HEK293 (cell line): ENCODE results near the gene MXD4.

Experiments used
- CTCF ChIA-PET: fragments of 350-600 bp; formaldehyde crosslinking; extraction: SDS; loops from one replicate; lab custom pipeline; 2021; ENCODE audit warnings: antibody characterized with exemption; lab: Yijun Ruan, JAX
- POLR2A ChIA-PET: fragments of 300-600 bp; formaldehyde crosslinking; extraction: SDS; loops from one replicate; lab custom pipeline; 2020; ENCODE audit warnings: antibody characterized with exemption, inconsistent platforms; lab: Yijun Ruan, JAX
- H3K27ac ChIP-seq: fragments of 200-500 bp; sonication (Bioruptor generic); 2 replicates; pipeline ENCODE4 v1.5.1; 2014; ENCODE audit warnings: low read depth, low read length, control low read depth, inconsistent platforms; ENCODE audit errors: extremely low read depth
- H3K36me3 ChIP-seq, 2 experiments: fragments of 200-500 bp in 1 of 2; sonication (Bioruptor generic) in 1 of 2; 1 replicate in 1 of 2; 2 replicates in 1 of 2; pipeline ENCODE4 v1.5.1; 2014 to 2017; ENCODE audit warnings: inconsistent platforms in 2 of 2, low read length in 2 of 2; ENCODE audit not compliant: control insufficient read depth in 2 of 2, insufficient read depth in 1 of 2
- H3K4me1 ChIP-seq: fragments of 200-500 bp; sonication (Bioruptor generic); 2 replicates; pipeline ENCODE4 v1.5.1; 2014; ENCODE audit warnings: mild to moderate bottlenecking, low read length, inconsistent platforms; ENCODE audit not compliant: control insufficient read depth, insufficient read depth
- H3K4me3 ChIP-seq: 2 replicates; pipeline ENCODE4 v1.5.1; 2011; ENCODE audit warnings: low read depth, mild to moderate bottlenecking, control low read depth, low read length, moderate library complexity
- H3K9me3 ChIP-seq: fragments of 200-500 bp; sonication (Bioruptor generic); 2 replicates; pipeline ENCODE4 v1.5.1; 2014; ENCODE audit warnings: low read depth, low read length, inconsistent platforms; ENCODE audit not compliant: control insufficient read depth, insufficient read depth
- BCL11A ChIP-seq: fragments of 450-650 bp; formaldehyde crosslinking; IDR thresholded peaks from 2 replicates; pipeline ENCODE4 v1.5.1; 2016; ENCODE audit warnings: low read depth, missing biosample characterization, missing genetic modification characterization
- BCL6B ChIP-seq: fragments of 450-650 bp; formaldehyde crosslinking; IDR thresholded peaks from 2 replicates; pipeline ENCODE4 v1.5.1; 2017; ENCODE audit warnings: missing biosample characterization, missing genetic modification characterization
- GLI4 ChIP-seq: fragments of 450-650 bp; formaldehyde crosslinking; IDR thresholded peaks from 2 replicates; pipeline ENCODE4 v1.5.1; 2016; ENCODE audit warnings: missing biosample characterization, missing genetic modification characterization
- TRIM28 ChIP-seq: IDR thresholded peaks from 2 replicates; pipeline ENCODE4 v1.6.1; 2011; ENCODE audit warnings: low read length, control low read depth, borderline replicate concordance
- ZNF146 ChIP-seq: fragments of 450-650 bp; formaldehyde crosslinking; IDR thresholded peaks from 2 replicates; pipeline ENCODE4 v1.5.1; 2016; ENCODE audit warnings: missing biosample characterization, missing genetic modification characterization
- ZNF37A ChIP-seq: fragments of 450-650 bp; IDR thresholded peaks from 2 replicates; pipeline ENCODE4 v1.5.1; 2018; ENCODE audit warnings: missing biosample characterization, missing genetic modification characterization
- ZNF398 ChIP-seq: fragments of 450-650 bp; formaldehyde crosslinking; IDR thresholded peaks from 2 replicates; pipeline ENCODE4 v1.5.1; 2017; ENCODE audit warnings: missing biosample characterization, missing genetic modification characterization
- ZNF501 ChIP-seq: fragments of 450-650 bp; formaldehyde crosslinking; IDR thresholded peaks from 2 replicates; pipeline ENCODE4 v1.5.1; 2016; ENCODE audit warnings: missing biosample characterization, missing genetic modification characterization
- ZNF513 ChIP-seq: fragments of 450-650 bp; IDR thresholded peaks from 2 replicates; pipeline ENCODE4 v1.5.1; 2018; ENCODE audit warnings: missing biosample characterization, missing genetic modification characterization
- ZNF548 ChIP-seq: fragments of 450-650 bp; formaldehyde crosslinking; IDR thresholded peaks from 2 replicates; pipeline ENCODE4 v1.5.1; 2016; ENCODE audit warnings: missing biosample characterization, missing genetic modification characterization
- ZNF664 ChIP-seq: fragments of 450-650 bp; formaldehyde crosslinking; IDR thresholded peaks from 2 replicates; pipeline ENCODE4 v1.5.1; 2016; ENCODE audit warnings: missing biosample characterization, missing genetic modification characterization
- ZNF843 ChIP-seq: fragments of 450-650 bp; formaldehyde crosslinking; IDR thresholded peaks from 2 replicates; pipeline ENCODE4 v1.5.1; 2016; ENCODE audit warnings: missing biosample characterization, missing genetic modification characterization
- ZSCAN18 ChIP-seq: fragments of 450-650 bp; formaldehyde crosslinking; IDR thresholded peaks from 2 replicates; pipeline ENCODE4 v1.5.1; 2016; ENCODE audit warnings: missing biosample characterization, missing genetic modification characterization

The MXD4 gene

DNA sequence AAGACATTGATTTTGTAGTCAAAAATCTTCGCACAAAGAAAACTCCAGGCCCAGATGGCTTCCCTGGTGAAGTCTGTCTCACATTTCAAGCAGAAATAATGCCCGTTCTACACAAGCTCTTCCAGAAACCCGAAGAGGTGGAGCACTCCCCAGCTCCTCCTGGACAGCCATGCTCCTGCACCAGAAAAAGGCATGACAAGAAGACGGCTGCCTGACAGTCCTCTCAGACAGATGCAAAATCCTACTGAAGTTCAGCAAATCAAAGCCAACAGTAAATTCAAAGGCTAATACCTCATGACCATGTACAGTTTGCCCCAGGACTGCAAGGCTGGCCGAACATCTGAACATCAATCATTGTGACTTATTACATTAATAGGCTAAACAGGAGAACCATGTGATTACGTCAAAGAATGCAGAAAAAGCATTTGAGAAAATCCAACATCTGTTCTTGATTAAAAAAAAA is 30.8 kb upstream of the MXD4 start:
- H3K4me3 ChIP-seq: no peak overlapping the region
- H3K36me3 ChIP-seq: no peaks in the 10 kb centered on the region

GRCh38 chr4:2291705-2292645 is 30.1 kb upstream of the MXD4 start:
- TF ChIP-seq ZNF146 (tag by site-specific recombination) (no peak), TRIM28 (no peak), GLI4 (tag by site-specific recombination) (no peak), ZNF513 (tag by site-specific recombination) (no peak), ZSCAN18 (no peak), ZNF37A (no peak), ZNF843 (no peak), ZNF501 (no peak)
- TF ChIP-seq, all 188 proteins: peak for 0
- CTCF ChIA-PET: no interaction called here
- Histone ChIP-seq H3K4me1 (no peaks in the 10 kb centered on the region), H3K36me3 (no peaks in the 10 kb centered on the region), H3K9me3 (no peaks in the 10 kb centered on the region), H3K27ac (no peak overlapping the region), H3K4me3 (no peak overlapping the region)
- POLR2A ChIA-PET: no interaction called here

More for the DNA sequence above, 30.8 kb upstream of the MXD4 start:
- TF ChIP-seq BCL6B (tag by site-specific recombination) (no peak), ZNF664 (tag by site-specific recombination) (no peak), BCL11A (no peak), ZNF398 (tag by site-specific recombination) (no peak)
- ChIA-PET CTCF (no interaction called here), POLR2A (no interaction called here)
- H3K9me3 ChIP-seq: no peaks in the 10 kb centered on the region
- H3K27ac ChIP-seq: no peak overlapping the region
- H3K4me1 ChIP-seq: no peaks in the 10 kb centered on the region

DNA sequence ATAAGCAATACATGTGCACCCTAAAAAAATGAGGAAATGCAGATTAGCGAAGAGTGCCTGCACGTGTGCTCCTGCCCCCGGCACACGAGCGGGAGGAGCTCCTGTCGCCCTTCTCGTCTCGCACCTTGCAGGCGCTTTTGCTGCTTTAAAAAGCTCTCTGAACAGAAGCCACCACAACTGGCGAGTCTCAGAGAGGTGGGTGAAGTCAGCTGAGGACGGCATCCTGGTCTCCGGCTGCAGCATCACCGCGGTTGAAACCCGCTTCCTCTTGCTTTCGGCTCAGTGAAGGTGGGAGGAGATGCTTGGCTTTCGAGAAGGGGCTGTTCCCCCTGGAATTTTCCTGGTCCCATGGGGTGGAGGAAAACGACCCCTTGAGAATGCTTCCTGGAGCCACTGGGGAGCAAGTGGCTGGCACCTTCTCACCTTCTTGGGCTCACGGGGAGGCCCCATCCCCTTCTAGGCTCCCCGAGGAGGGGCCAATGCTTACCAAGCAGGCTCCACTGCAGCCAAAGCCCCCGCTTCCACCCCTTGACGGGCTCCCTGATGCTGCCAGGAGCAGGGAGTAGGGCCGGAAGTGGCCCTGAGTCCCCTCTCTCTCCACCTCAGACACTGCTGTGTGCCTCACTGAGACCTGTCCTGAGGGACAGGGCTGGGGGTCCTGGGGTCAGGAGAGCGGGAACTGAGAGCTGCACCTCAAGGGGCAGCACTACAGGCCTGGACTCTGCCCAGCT is 29.2 kb upstream of the MXD4 start:
- ChIA-PET POLR2A (no interaction called here), CTCF (no interaction called here)
- no peaks in the 10 kb centered on the region for H3K9me3 ChIP-seq
- TF ChIP-seq ZNF548: no peak
- no peaks in the 10 kb centered on the region for H3K36me3 ChIP-seq
- H3K27ac ChIP-seq: no peak overlapping the region
- no peak overlapping the region for H3K4me3 ChIP-seq
- no peaks in the 10 kb centered on the region for H3K4me1 ChIP-seq
